Measurements from ENCODE around the gene CBLC.

The CBLC gene

DNA sequence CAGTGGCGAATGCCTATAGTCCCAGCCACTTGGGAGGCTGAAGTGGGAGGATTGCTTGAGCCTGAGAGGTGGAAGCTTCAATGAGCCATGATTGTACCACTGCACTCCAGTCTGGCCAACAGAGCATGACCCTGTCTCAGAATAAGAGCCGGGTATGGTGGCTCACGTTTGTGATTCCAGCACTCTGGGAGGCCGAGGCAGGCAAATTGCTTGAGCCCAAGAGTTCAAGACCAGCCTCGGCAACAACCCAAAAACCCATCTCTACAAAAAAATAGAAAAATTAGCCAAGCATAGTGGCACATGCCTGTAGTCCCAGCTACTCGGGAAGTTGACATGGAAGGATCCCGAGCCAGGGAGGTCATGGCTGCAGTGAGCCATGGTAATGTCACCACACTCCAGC lies 63.1 kb downstream of the CBLC start:
- H3K4me3 ChIP-seq (ENCODE audit: low read depth, low read length), result no peak overlapping the region
- DNase-seq (ENCODE audit: low read depth), result no peak
- TF ChIP-seq CTCF (conservative IDR thresholded peaks at IDR 0.05; ENCODE audit: low read depth, low read length), result no peak

- H3K4me3 ChIP-seq (ENCODE audit: low read depth, low read length), result no peak overlapping the region
- DNase-seq (ENCODE audit: low read depth), result no peak
- no peak for TF ChIP-seq CTCF (conservative IDR thresholded peaks at IDR 0.05; ENCODE audit: low read depth, low read length)
Observed at GRCh38 chr19:44841231-44841630, 63.5 kb downstream of the CBLC start.

DNA sequence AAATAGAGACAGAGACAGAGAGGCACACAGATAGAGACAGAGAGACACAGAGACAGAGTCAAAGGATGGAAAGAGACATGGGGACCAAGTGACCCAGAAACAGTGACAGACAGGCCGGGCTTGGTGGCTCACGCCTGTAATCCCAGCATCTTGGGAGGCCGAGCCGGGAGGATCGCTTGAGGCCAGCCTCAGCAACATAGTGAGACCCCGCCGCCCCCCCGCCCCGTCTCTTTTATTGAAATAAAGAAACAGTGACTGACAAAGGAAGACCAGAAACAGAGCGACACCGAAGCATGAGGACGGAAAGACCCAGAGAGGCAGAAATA lies 67.6 kb downstream of the CBLC start:
- TF ChIP-seq CTCF (conservative IDR thresholded peaks at IDR 0.05; ENCODE audit: low read depth, low read length), result no peak
- no peak for DNase-seq (ENCODE audit: low read depth)
- H3K4me3 ChIP-seq (ENCODE audit: low read depth, low read length), result peak overlapping the region; percentile 74

DNA sequence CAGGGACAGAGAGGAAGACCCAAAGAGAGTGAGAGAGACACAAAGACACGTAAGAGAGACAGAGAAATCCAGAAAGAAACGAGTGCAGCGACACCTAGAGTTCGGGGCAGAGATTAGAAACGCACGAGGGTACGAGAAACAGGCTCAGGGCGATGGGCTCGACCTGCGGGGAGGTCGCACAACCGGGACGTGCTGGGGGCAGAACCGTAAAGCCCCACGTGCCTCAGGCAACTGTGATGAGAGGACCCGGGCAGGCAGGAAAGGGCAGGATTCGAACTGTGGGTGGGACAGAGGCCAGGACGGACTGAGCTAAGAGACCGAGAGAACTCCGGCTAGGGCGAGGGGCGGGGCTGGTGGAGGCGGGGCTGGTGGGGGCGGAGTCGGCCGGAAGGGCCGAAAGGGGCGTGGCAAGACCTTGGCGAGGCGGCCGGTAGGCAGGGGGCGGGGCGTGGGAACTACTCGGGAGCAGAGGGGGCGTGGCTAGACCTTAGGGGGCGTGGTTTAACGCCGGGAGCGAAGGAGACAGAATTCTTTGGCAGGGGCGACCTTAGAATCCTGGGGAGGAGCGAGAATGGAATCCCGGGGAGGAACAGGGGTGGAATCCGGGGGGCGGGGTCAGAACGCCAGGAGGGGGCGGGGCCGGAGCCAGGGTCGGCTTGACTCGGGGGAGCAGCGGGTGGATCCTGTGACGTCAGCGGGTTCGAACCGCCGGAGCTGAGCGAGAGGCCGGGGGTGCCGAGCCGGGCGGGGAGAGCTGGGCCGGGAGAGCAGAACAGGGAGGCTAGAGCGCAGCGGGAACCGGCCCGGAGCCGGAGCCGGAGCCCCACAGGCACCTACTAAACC lies 68.1 kb downstream of the CBLC start, which contains the start of gene NECTIN2:
TSS of gene NECTIN2 (plus strand) at position 686 of the 843 bp plus-strand sequence. CDS start 229 bp downstream, outside the sequence.
- peak; percentile 99 for DNase-seq (ENCODE audit: low read depth)
- H3K4me3 ChIP-seq (ENCODE audit: low read depth, low read length), result peak within 1 kb of the TSS; percentile 88
- peak; percentile 91 for TF ChIP-seq CTCF (conservative IDR thresholded peaks at IDR 0.05; ENCODE audit: low read depth, low read length)

DNA sequence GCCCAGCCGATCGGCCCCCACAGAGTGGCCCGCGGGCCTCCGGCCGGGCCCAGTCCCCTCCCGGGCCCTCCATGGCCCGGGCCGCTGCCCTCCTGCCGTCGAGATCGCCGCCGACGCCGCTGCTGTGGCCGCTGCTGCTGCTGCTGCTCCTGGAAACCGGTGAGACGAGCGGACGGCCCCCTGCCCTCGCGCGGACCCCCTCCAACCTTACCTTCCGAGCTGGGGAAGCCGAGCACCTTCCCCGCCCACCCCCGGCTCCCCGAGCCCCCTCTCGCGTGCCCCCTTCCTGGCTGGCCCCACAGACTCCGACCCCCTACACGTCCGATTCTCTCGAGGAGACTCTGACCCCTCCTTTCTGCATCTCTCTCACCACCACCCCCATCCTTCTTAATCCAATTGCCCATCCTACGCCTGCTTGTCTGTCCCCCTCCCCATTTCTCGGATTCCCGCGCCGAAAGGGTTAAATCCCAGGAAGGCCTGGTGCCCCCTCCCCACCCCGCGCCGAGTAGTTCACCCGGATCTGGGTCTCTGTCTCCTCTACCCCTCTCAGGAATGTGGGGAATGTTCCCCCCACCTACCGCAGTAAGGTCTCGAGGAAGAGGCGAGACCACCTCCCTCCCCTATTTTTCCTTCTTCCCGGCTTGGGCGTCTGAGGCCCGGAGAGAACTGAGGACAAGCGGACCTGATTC lies 68.9 kb downstream of the CBLC start:
- DNase-seq (ENCODE audit: low read depth), result peak; percentile 45
- no peak for TF ChIP-seq CTCF (conservative IDR thresholded peaks at IDR 0.05; ENCODE audit: low read depth, low read length)
- H3K4me3 ChIP-seq (ENCODE audit: low read depth, low read length), result peak overlapping the region; percentile 88

DNA sequence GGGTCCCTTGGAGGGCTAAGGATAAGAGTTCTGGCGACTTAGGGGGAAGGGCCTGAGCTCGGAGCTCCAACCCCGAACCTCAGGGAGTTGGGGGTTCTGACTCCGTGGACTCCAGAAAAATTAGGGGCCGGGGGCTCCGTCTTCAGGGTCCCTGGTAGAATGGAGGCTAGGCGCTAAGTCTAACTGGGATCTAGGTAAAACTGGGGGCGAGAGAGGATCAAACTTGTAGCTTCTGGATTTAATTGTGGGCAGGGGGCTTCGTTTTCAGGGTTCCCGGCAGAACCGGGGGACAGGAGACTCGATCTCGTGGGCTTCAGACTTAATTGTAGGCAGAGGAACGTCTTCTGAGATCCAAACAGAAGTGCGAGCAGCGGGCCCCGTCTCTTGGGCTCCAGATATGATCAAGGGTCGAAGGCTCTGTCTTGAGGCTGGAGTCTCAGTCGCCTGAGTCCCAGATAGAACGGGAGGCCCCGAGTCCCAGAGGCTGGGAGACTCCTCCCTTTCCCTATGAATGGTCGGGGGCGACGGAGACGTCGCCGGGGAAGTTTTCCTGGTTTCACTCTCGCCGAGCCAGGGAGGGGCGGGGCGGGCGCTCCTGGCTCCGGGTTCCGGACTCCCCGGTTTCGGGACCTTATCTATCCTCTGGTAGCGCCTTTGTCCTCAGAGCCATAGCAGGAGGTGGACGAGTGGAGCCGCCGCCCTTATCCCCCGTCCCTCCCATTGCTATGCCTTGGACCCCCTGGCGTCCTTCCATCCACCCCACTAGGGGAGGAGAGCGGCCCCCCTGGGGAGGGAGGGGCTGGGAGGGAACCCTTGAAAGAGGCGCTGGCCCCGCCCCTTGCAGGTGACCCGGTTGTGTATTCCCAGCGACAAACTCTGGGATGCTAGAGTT lies 69.7 kb downstream of the CBLC start:
- DNase-seq (ENCODE audit: low read depth), result peak; percentile 69
- peak overlapping the region; percentile 88 for H3K4me3 ChIP-seq (ENCODE audit: low read depth, low read length)
- TF ChIP-seq CTCF (conservative IDR thresholded peaks at IDR 0.05; ENCODE audit: low read depth, low read length), result no peak
